Midbrain (tissue), 1 donor: Measurements from ENCODE around the gene LIN37.
"Not testable (repeated sequence)": the region's sequence is repeated elsewhere in the genome, so short reads cannot be mapped to it uniquely, and the experiment has no call there.

Source experiments
- DNase-seq: peaks from one replicate; lab custom pipeline; 2025; lab: John Stamatoyannopoulos, UW

The LIN37 gene

DNA sequence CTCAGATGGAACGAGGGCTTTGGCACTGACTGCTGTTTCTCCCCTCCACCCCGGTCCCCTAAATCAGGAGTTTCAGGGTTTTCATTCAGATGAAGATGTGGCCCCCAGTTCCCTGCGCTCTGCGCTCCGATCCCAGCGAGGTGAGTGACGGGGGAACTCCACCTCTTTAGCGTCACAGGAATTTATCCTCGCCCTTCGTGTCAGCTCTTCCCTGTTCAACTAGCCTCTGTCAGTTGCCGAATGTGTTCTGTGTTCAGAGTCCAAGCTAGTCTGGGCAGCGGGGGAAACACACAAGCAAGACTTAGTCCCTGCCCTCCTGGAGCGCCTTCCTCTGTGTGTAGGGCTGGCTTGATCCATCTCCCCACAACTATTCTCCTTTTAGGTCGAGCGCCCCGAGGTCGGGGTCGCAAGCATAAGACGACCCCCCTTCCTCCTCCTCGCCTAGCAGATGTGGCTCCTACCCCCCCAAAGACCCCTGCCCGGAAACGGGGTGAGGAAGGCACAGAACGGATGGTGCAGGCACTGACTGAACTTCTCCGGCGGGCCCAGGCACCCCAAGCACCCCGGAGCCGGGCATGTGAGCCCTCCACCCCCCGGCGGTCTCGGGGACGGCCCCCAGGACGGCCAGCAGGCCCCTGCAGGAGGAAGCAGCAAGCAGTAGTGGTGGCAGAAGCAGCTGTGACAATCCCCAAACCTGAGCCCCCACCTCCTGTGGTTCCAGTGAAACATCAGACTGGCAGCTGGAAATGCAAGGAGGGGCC lies 28.8 kb upstream of the LIN37 start:
- DNase-seq, result no peak

GRCh38 chr19:35720163-35720524 lies 28.2 kb upstream of the LIN37 start:
- no peak for DNase-seq

DNA sequence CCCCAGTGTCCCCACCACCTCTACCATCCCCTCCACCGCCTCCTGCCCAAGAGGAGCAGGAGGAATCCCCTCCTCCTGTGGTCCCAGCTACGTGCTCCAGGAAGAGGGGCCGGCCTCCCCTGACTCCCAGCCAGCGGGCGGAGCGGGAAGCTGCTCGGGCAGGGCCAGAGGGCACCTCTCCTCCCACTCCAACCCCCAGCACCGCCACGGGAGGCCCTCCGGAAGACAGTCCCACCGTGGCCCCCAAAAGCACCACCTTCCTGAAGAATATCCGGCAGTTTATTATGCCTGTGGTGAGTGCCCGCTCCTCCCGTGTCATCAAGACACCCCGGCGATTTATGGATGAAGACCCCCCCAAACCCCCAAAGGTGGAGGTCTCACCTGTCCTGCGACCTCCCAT lies 27.7 kb upstream of the LIN37 start:
- no peak for DNase-seq

DNA sequence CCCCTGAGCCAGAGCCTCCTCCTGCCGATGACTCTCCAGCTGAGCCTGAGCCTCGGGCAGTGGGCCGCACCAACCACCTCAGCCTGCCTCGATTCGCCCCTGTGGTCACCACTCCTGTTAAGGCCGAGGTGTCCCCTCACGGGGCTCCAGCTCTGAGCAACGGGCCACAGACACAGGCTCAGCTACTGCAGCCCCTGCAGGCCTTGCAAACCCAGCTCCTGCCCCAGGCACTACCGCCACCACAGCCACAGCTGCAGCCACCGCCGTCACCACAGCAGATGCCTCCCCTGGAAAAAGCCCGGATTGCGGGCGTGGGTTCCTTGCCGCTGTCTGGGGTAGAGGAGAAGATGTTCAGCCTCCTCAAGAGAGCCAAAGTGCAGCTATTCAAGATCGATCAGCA lies 27.0 kb upstream of the LIN37 start:
- DNase-seq, result no peak

GRCh38 chr19:35722461-35722860 lies 25.9 kb upstream of the LIN37 start:
- DNase-seq, result no peak

- no peak for DNase-seq
These were observed 25.5 kb upstream of the LIN37 start for GRCh38 chr19:35722897-35723296.

DNA sequence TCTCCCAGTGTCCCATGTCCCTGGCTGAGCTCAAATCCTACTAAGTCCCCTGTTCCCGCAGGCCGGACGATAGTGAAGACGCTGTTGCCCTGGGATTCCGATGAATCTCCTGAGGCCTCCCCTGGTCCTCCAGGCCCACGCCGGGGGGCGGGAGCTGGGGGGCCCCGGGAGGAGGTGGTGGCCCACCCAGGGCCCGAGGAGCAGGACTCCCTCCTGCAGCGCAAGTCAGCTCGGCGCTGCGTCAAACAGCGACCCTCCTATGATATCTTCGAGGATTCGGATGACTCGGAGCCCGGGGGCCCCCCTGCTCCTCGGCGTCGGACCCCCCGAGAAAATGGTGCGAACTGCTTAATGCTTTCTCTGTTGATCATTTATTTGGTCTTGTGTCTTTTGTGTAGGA lies 24.7 kb upstream of the LIN37 start:
- DNase-seq, result no peak

GRCh38 chr19:35724132-35724531 lies 24.2 kb upstream of the LIN37 start:
- not testable (repeated sequence) for DNase-seq

DNA sequence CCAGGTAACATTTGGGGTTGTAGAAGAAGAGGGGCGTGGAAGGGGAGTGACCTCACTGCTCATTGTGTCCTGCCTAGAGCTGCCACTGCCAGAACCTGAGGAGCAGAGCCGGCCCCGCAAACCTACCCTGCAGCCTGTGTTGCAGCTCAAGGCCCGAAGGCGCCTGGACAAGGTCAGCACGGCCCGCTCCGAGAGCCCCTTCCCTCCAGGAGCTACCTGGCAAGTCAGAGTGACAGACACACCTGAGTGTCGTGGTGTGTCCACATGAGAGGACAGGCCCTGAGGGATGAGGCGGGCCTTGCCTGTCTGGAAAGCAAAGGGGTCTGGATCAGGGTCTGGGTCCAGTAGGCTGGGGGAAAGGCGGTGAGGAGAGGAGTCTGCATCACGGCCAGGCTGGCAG lies 23.8 kb upstream of the LIN37 start:
- no peak for DNase-seq

GRCh38 chr19:35725216-35725861 lies 23.0 kb upstream of the LIN37 start:
- DNase-seq, result no peak

DNA sequence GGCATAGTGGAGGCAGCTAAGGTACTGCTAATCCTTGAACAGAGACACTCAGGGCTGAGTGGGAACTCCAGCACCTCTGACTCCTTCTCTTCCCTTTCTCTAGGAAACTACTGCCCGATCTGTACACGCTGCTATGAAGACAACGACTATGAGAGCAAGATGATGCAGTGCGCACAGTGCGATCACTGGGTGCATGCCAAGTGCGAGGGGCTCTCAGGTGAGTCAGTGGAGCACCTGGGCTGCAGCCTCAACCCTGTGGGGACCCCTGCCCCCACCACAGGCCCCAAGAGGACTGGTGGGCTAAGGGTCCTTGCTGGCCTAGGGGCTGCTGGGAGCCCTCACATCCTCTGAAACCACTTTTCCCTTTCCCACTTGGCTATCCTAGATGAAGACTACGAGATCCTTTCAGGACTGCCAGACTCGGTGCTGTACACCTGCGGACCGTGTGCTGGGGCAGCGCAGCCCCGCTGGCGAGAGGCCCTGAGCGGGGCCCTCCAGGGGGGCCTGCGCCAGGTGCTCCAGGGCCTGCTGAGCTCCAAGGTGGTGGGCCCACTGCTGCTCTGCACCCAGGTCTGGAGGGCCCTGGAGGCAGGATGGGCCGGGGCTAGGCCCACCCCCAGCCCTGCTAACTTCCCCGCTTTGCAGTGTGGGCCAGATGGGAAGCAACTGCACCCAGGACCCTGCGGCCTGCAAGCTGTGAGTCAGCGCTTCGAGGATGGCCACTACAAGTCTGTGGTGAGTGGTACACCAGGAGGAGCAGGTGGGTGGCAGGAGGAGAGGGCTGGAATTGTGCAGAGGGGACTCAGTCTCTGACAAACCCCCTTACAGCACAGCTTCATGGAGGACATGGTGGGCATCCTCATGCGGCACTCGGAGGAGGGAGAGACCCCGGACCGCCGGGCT lies 21.1 kb upstream of the LIN37 start:
- no peak for DNase-seq

- DNase-seq, result no peak
These were observed 20.2 kb upstream of the LIN37 start for GRCh38 chr19:35727956-35728706.

- no peak for DNase-seq
These were observed 19.4 kb upstream of the LIN37 start for GRCh38 chr19:35729021-35729420.

DNA sequence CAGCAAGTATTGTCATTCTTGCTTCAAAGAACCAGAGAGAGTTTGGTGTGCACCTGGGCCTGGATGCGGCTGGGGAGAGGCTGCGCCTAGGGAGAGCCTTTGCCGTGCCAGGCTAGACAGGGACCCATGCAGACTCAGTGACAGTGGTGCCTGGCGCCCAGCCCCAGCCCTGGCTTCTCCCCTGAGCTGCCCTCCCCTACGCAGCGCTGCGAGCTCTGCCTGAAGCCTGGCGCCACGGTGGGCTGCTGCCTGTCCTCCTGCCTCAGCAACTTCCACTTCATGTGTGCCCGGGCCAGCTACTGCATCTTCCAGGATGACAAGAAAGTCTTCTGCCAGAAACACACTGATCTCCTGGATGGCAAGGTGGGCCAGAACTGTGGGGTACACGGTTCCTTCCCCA lies 18.6 kb upstream of the LIN37 start:
- no peak for DNase-seq

- DNase-seq, result no peak
These were observed 18.1 kb upstream of the LIN37 start for GRCh38 chr19:35730326-35730725.

GRCh38 chr19:35731353-35731752 lies 17.0 kb upstream of the LIN37 start:
- no peak for DNase-seq

DNA sequence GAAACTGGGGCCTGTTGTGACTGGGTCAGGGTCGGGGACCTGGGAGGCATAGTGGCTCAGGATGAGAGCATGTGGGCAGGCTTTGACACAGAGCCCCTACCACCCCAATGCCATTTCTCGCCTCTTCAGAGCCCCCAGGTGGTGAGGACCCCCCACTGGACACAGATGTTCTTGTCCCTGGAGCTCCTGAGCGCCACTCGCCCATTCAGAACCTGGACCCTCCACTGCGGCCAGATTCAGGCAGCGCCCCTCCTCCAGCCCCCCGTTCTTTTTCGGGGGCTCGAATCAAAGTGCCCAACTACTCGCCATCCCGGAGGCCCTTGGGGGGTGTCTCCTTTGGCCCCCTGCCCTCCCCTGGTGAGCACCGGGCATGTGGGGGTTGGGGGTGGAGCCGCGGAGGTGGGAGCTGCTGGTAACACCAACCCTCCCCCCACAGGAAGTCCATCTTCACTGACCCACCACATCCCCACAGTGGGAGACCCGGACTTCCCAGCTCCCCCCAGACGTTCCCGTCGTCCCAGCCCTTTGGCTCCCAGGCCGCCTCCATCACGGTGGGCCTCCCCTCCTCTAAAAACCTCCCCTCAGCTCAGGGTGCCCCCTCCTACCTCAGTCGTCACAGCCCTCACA lies 16.5 kb upstream of the LIN37 start:
- DNase-seq, result no peak

DNA sequence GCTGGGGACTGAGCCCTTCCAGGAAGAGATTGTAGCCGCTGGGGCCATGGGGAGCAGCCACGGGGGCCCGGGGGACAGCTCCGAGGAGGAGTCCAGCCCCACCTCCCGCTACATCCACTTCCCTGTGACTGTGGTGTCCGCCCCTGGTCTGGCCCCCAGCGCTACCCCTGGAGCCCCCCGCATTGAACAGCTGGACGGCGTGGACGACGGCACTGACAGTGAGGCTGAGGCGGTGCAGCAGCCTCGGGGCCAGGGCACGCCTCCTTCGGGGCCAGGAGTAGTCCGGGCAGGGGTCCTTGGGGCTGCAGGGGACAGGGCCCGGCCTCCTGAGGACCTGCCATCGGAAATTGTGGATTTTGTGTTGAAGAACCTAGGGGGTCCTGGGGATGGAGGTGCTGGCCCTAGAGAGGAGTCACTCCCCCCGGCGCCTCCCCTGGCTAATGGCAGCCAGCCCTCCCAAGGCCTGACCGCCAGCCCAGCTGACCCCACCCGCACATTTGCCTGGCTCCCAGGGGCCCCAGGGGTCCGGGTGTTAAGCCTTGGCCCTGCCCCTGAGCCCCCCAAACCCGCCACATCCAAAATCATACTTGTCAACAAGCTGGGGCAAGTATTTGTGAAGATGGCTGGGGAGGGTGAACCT lies 15.7 kb upstream of the LIN37 start:
- DNase-seq, result no peak

GRCh38 chr19:35733180-35734125 lies 14.9 kb upstream of the LIN37 start:
- no peak for DNase-seq

GRCh38 chr19:35734273-35734672 lies 14.1 kb upstream of the LIN37 start:
- no peak for DNase-seq
